Chondrocyte (in vitro differentiated cells): Measurements from ENCODE around the gene AMPH. TPM values are rescaled to one million over a fixed set of nuclear protein-coding genes. Genes with fewer than 3 reads are reported as not detected.

ENCODE experiments used
- DNase-seq: peaks from one replicate; pipeline ENCODE4 v3.0.0; 2021; ENCODE audit warnings: mixed read lengths, low spot score
- H3K27ac Mint-ChIP-seq: one replicate; pipeline ENCODE4 v1.8.0; 2021; ENCODE audit warnings: mild to moderate bottlenecking, moderate library complexity, mixed read lengths; ENCODE audit not compliant: unreplicated experiment
- H3K27me3 Mint-ChIP-seq: 2 replicates; pipeline ENCODE4 v1.8.0; 2021; ENCODE audit warnings: low read depth, mixed read lengths
- H3K36me3 Mint-ChIP-seq: 2 replicates; pipeline ENCODE4 v1.8.0; 2021; ENCODE audit warnings: low read depth, mixed read lengths
- H3K4me1 Mint-ChIP-seq: 2 replicates; pipeline ENCODE4 v1.8.0; 2021; ENCODE audit warnings: low read depth, mild to moderate bottlenecking, mixed read lengths
- H3K4me3 Mint-ChIP-seq: one replicate; pipeline ENCODE4 v1.8.0; 2021; ENCODE audit warnings: mild to moderate bottlenecking, moderate library complexity, mixed read lengths; ENCODE audit not compliant: unreplicated experiment
- H3K9me3 Mint-ChIP-seq: 2 replicates; pipeline ENCODE4 v1.8.0; 2021; ENCODE audit warnings: low read depth, mixed read lengths
- CTCF ChIP-seq: fragments of 200-600 bp; sonication (generic); IDR thresholded peaks from 2 replicates; pipeline ENCODE4 v1.5.0; 2021; ENCODE audit warnings: antibody characterized with exemption, mild to moderate bottlenecking, moderate library complexity
- total RNA-seq: library from RNA; stranded (reverse); gene quantifications from 3 replicates; pipeline ENCODE4 v1.2.1, GENCODE V29; 2021

AMPH gene
- total RNA-seq, 1 donor from 2014 or later = 2.3 TPM

- no peak for TF ChIP-seq CTCF
- Mint-ChIP-seq H3K27ac (no peak overlapping the region), H3K4me3 (no peak overlapping the region), H3K27me3 (peaks cover 3% of the 10 kb centered on the region), H3K4me1 (peaks cover 18% of the 10 kb centered on the region), H3K9me3 (peaks cover 9% of the 10 kb centered on the region), H3K36me3 (no peaks in the 10 kb centered on the region)
- DNase-seq = no peak
Observed at GRCh38 chr7:38383281-38383680, 247.9 kb downstream of the AMPH start.

- no peak for DNase-seq
- H3K9me3 Mint-ChIP-seq = peaks cover 7% of the 10 kb centered on the region
- no peaks in the 10 kb centered on the region for H3K36me3 Mint-ChIP-seq
- TF ChIP-seq CTCF = no peak
- H3K27ac Mint-ChIP-seq = no peak overlapping the region
- no peak overlapping the region for H3K4me3 Mint-ChIP-seq
- peaks cover 18% of the 10 kb centered on the region for H3K4me1 Mint-ChIP-seq
- peaks cover 3% of the 10 kb centered on the region for H3K27me3 Mint-ChIP-seq
Observed at GRCh38 chr7:38382684-38383083, 248.5 kb downstream of the AMPH start.

- Mint-ChIP-seq H3K9me3 (no peaks in the 10 kb centered on the region), H3K4me1 (no peaks in the 10 kb centered on the region), H3K27me3 (peaks cover 3% of the 10 kb centered on the region), H3K36me3 (no peaks in the 10 kb centered on the region), H3K27ac (no peak overlapping the region), H3K4me3 (no peak overlapping the region)
- TF ChIP-seq CTCF = no peak
- no peak for DNase-seq
Observed at GRCh38 chr7:38375453-38375852, 255.7 kb downstream of the AMPH start.

- Mint-ChIP-seq H3K4me3 (no peak overlapping the region), H3K27ac (no peak overlapping the region), H3K9me3 (no peaks in the 10 kb centered on the region), H3K4me1 (peaks cover 5% of the 10 kb centered on the region), H3K27me3 (peaks cover 3% of the 10 kb centered on the region), H3K36me3 (no peaks in the 10 kb centered on the region)
- peak; percentile 80 for TF ChIP-seq CTCF
- no peak for DNase-seq
Observed at GRCh38 chr7:38374507-38374906, 256.7 kb downstream of the AMPH start.

- no peak overlapping the region for H3K4me3 Mint-ChIP-seq
- H3K4me1 Mint-ChIP-seq = peaks cover 9% of the 10 kb centered on the region
- H3K9me3 Mint-ChIP-seq = no peaks in the 10 kb centered on the region
- TF ChIP-seq CTCF = no peak
- no peak overlapping the region for H3K27ac Mint-ChIP-seq
- DNase-seq = no peak
- H3K27me3 Mint-ChIP-seq = no peaks in the 10 kb centered on the region
- H3K36me3 Mint-ChIP-seq = no peaks in the 10 kb centered on the region
Observed at GRCh38 chr7:38373155-38373554, 258.0 kb downstream of the AMPH start.
